C4-2B (cell line): ENCODE measurements around the gene SCLY.

Source experiments
- H3K27ac ChIP-seq: fragments of 450-650 bp; 2 replicates; pipeline ENCODE4 v1.5.1; 2017
- ZFX ChIP-seq: fragments of 450-650 bp; IDR thresholded peaks from 2 replicates; pipeline ENCODE4 v1.6.1; 2017
- TF ChIP-seq, protein P1 (sequence below): fragments of 450-650 bp; conservative IDR thresholded peaks from 2 replicates; pipeline ENCODE4 v1.5.1; 2017; ENCODE audit warnings: mild to moderate bottlenecking

The SCLY gene

DNA sequence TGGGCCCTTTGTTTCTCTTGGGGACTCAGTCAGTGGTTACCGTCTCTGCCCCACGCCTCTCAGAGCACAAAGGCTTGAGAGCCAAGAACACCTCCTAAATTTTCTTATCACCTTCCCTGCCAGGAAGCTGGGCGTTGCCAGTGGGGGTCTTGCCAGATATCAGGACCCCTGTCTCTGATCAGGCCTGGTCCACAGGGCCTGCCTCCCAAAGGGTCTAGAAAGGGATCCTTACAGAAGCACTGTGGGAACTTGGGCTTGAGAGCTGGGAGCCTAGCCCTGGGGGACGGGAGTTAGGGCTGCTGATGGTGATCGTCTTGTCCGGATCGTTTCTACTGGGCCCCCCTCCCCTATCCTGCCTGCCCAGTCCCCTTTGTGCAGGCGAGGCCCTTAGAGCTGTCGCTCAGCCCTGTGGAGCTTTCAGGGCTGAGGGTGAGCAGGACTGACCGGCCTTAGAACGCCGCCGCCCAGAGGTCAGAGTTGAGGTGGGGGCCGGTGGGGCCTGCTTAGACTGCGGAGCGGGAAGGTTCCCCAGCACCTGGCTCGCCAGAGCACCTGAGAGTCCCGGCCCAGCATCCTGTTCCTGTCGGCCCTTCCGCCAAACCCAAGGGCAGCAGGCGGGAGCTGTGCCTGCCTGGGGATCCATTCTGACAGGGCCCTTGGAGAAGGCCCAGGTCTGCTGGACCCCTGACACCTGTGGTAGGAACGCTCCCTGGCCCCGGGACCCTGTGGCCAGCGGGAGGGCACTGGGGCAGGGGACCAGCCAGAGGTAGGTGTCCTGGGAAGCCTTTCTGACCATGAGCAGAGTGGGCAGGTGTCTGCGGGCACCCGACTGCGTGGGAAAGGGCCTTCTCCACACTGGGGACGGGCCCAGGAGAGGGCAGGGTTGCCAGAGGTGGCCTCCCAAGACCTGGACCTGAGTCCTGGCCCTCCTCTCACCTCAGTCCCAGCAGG is 40.3 kb downstream of the SCLY start:
- TF ChIP-seq ZFX: no peak
- H3K27ac ChIP-seq: no peak overlapping the region

DNA sequence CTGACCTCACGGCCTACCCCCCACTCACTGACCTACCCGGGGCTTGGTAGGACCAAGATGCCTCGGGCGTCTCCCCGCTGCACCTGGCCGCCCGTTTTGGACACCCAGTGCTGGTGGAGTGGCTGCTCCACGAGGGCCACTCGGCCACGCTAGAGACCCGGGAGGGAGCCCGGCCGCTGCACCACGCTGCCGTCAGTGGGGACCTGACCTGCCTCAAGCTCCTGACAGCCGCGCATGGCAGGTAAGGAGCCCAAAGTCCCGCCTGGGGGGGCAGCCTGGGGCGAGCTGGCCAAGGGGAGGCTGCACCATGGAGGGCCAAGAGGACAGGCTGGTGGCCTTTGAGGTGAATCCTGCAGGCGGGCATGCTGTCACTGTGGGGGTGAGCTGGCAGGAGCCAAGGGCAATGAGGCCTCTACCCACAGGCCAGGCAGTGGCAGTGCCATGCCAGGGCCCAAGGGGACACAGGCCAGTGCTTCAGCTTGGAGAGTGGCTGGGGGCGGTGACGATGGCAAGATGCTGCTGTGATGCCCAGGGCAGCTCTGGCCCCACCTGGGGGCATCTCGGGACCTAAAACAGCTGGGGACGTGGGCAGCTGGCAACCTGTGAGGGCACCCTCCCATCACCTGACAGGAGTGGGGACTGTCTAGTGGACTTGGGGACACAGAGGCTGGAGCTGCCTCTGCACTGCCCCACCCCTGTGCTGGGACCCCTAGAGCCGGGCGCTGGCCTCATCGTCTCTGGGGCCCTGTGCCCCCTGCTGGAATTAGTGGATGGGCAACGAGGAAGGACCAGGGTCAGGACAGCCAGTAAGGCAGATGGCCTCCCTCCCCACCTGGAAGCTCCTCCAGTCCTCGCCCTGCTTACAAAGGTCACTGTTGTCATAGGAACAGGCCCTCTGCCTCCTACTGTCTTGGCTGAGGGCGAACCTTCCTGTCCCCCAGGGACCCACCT is 41.4 kb downstream of the SCLY start:
- TF ChIP-seq ZFX: no peak
- TF ChIP-seq, protein P1, sequence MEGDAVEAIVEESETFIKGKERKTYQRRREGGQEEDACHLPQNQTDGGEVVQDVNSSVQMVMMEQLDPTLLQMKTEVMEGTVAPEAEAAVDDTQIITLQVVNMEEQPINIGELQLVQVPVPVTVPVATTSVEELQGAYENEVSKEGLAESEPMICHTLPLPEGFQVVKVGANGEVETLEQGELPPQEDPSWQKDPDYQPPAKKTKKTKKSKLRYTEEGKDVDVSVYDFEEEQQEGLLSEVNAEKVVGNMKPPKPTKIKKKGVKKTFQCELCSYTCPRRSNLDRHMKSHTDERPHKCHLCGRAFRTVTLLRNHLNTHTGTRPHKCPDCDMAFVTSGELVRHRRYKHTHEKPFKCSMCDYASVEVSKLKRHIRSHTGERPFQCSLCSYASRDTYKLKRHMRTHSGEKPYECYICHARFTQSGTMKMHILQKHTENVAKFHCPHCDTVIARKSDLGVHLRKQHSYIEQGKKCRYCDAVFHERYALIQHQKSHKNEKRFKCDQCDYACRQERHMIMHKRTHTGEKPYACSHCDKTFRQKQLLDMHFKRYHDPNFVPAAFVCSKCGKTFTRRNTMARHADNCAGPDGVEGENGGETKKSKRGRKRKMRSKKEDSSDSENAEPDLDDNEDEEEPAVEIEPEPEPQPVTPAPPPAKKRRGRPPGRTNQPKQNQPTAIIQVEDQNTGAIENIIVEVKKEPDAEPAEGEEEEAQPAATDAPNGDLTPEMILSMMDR: no peak
- no peak overlapping the region for H3K27ac ChIP-seq

DNA sequence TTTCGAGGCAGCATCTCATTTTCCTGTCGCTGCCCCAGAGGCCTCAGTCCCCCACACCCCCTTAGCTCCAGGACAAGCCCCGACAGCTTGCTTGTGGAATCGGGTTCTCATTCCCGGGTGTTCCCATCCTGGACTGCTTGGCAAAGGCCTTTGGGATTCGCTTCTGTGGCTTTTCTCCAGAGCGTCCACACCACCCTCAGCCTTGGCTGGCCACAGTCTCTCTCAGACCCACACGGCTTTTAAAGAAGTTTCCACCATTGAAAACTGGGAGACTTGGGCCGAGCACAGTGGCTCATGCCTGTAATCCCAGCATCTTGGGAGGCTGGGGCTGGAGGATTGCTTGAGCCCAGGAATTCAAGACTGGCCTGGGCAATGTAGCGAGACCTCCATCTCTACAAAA is 42.1 kb downstream of the SCLY start:
- no peak overlapping the region for H3K27ac ChIP-seq
- no peak for TF ChIP-seq ZFX

GRCh38 chr2:238103465-238104225 is 42.8 kb downstream of the SCLY start:
- TF ChIP-seq, protein P1: no peak
- TF ChIP-seq ZFX: no peak
- no peak overlapping the region for H3K27ac ChIP-seq

- TF ChIP-seq, protein P1: no peak
- no peak for TF ChIP-seq ZFX
- no peak overlapping the region for H3K27ac ChIP-seq
Measured at GRCh38 chr2:238104226-238104690, 43.5 kb downstream of the SCLY start.

DNA sequence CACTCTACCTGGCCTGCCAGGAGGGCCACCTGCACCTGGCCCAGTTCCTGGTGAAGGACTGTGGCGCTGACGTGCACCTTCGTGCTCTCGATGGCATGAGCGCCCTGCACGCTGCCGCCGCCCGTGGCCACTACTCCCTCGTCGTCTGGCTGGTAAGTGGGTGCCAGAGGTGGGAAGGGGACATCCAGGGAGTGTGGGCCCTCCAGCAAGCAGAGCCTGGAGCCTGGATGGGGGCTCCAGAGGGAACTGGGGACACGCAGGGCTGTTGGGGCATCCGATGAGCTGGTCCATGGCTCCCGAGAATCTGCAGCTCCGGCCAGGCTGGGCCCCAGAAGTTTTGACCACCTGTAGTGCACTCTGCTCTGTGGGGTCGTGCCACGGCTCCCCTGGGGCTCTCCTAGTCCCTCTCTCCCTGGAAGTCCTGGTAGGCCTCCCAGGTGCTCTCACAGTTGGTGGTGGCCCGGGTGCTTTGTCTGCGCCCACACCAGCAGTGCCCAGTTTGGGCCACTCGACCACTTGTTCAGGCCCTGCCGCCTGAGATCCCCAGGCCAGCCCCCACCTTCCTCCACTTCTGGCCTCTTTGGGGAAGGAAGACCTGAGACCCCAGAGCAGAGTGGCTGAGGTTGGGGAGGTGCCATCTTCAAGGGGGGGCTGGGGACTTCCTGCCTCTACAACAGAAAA is 44.0 kb downstream of the SCLY start:
- TF ChIP-seq, protein P1: no peak
- no peak for TF ChIP-seq ZFX

GRCh38 chr2:238105506-238106338 is 44.9 kb downstream of the SCLY start:
- no peak overlapping the region for H3K27ac ChIP-seq
- TF ChIP-seq, protein P1: no peak
- no peak for TF ChIP-seq ZFX

More for the DNA sequence above, 44.0 kb downstream of the SCLY start:
- no peak overlapping the region for H3K27ac ChIP-seq
